B cell (primary cell): ENCODE results near the gene FAM124A. TPM values are rescaled to one million over a fixed set of nuclear protein-coding genes. Genes with fewer than 3 reads are reported as not detected.

Experiments used
- ATAC-seq: fragments of 200-7000 bp; cut with Tn5 transposase; one replicate; pipeline ENCODE4 v1.10.0; 2021; ENCODE audit warnings: low read depth, mild to moderate bottlenecking, moderate number of reproducible peaks, moderate library complexity
- CTCF ChIA-PET: fragments of 350-600 bp; sonication (Branson Sonifier 250); formaldehyde crosslinking; loops from one replicate; lab custom pipeline; 2021; ENCODE audit warnings: antibody characterized with exemption, inconsistent platforms; lab: Charles Lee
- POLR2A ChIA-PET: fragments of 350-600 bp; sonication (Branson Sonifier 250); formaldehyde crosslinking; loops from one replicate; lab custom pipeline; 2021; ENCODE audit warnings: antibody characterized with exemption; lab: Charles Lee
- DNase-seq: peaks from one replicate; pipeline ENCODE4 v3.0.0; 2013
- H2AFZ ChIP-seq: 2 replicates; pipeline ENCODE4 v1.6.1; 2012; ENCODE audit warnings: mild to moderate bottlenecking, low read depth, low read length; ENCODE audit not compliant: insufficient read depth, poor library complexity, severe bottlenecking
- H3K27ac ChIP-seq, 2 donors: 1 replicate in 1 of 2; 2 replicates in 1 of 2; pipeline ENCODE4 v1.5.1; 2012 to 2013; ENCODE audit warnings: low read length in 2 of 2, mild to moderate bottlenecking in 2 of 2, moderate library complexity in 1 of 2
- H3K27me3 ChIP-seq, 4 experiments: fragments of 200-600 bp in 1 of 4; sonication (generic) in 1 of 4; replicated peaks in 1 of 4; 1 replicate in 2 of 4; 2 replicates in 2 of 4; pipeline versions ENCODE4 v1.6.1 to v1.7.0; 2013 to 2016; ENCODE audit warnings: low read length in 3 of 4, mild to moderate bottlenecking in 2 of 4, mixed read lengths in 1 of 4, moderate library complexity in 1 of 4; ENCODE audit not compliant: insufficient read depth in 4 of 4, control insufficient read depth in 3 of 4; ENCODE audit errors: control extremely low read depth in 1 of 4
- H3K36me3 ChIP-seq, 2 experiments: replicated peaks in 1 of 2; 1 replicate in 1 of 2; 2 replicates in 1 of 2; pipeline versions ENCODE4 v1.6.1 to v1.7.1; 2013; ENCODE audit warnings: low read length in 1 of 2; ENCODE audit not compliant: insufficient read depth in 2 of 2, control insufficient read depth in 1 of 2; ENCODE audit errors: control extremely low read depth in 1 of 2, extremely low read depth in 1 of 2
- H3K4me1 ChIP-seq, 2 donors: fragments of 200-600 bp in 1 of 2; sonication (generic) in 1 of 2; 1 replicate in 1 of 2; 2 replicates in 1 of 2; pipeline versions ENCODE4 v1.5.1 to v1.6.1; 2013 to 2017; ENCODE audit warnings: low read length in 2 of 2; ENCODE audit not compliant: control insufficient read depth in 2 of 2, insufficient read depth in 2 of 2
- H3K4me2 ChIP-seq: replicated peaks from 2 replicates; pipeline ENCODE3; 2012; ENCODE audit warnings: mild to moderate bottlenecking, low read depth, low read length; ENCODE audit not compliant: poor library complexity, severe bottlenecking
- H3K4me3 ChIP-seq, 5 experiments: fragments of 200-600 bp in 1 of 5; sonication (generic) in 1 of 5; 1 replicate in 3 of 5; 2 replicates in 2 of 5; pipeline versions ENCODE4 v1.5.1 to v1.7.0; 2011 to 2016; ENCODE audit warnings: low read length in 4 of 5, mild to moderate bottlenecking in 4 of 5, low read depth in 2 of 5, control low read depth in 1 of 5, moderate library complexity in 1 of 5; ENCODE audit not compliant: insufficient read depth in 1 of 5; ENCODE audit errors: control extremely low read depth in 1 of 5, extremely low read depth in 1 of 5
- H3K79me2 ChIP-seq: fragments of 200-600 bp; sonication (generic); one replicate; pipeline ENCODE4 v1.6.0; 2016; ENCODE audit warnings: low read length; ENCODE audit not compliant: control insufficient read depth, insufficient read depth
- H3K9ac ChIP-seq: fragments of 200-600 bp; sonication (generic); 2 replicates; pipeline ENCODE4 v1.6.1; 2017; ENCODE audit warnings: mild to moderate bottlenecking, low read length, moderate library complexity
- H3K9me3 ChIP-seq, 3 donors: one replicate each; pipeline versions ENCODE4 v1.6.1 to v1.7.1; 2013; ENCODE audit warnings: low read length in 2 of 3; ENCODE audit not compliant: control insufficient read depth in 2 of 3, insufficient read depth in 1 of 3; ENCODE audit errors: control extremely low read depth in 1 of 3
- H4K20me1 ChIP-seq: 2 replicates; pipeline ENCODE4 v1.6.0; 2012; ENCODE audit warnings: mild to moderate bottlenecking, low read length; ENCODE audit not compliant: insufficient read depth, control insufficient read depth, poor library complexity, severe bottlenecking
- H3K27ac Mint-ChIP-seq: one replicate; pipeline ENCODE4 v1.8.0; 2021; ENCODE audit warnings: mixed read lengths
- H3K27me3 Mint-ChIP-seq: one replicate; pipeline ENCODE4 v1.8.0; 2021; ENCODE audit warnings: mixed read lengths
- H3K4me1 Mint-ChIP-seq: one replicate; pipeline ENCODE4 v1.8.0; 2021; ENCODE audit warnings: mixed read lengths
- H3K4me3 Mint-ChIP-seq: one replicate; pipeline ENCODE4 v1.8.0; 2021; ENCODE audit warnings: mixed read lengths
- H3K9me3 Mint-ChIP-seq: one replicate; pipeline ENCODE4 v1.8.0; 2022; ENCODE audit warnings: mixed read lengths; ENCODE audit not compliant: insufficient read depth
- EZH2 ChIP-seq: IDR thresholded peaks from 2 replicates; pipeline ENCODE4 v1.6.1; 2012; ENCODE audit warnings: borderline replicate concordance, low read depth, mild to moderate bottlenecking, moderate library complexity, low read length; ENCODE audit not compliant: insufficient read depth, poor library complexity, severe bottlenecking
- WGBS: methylation state at CpG from one replicate; pipeline ENCODE4 v1.1.5; 2013; ENCODE audit warnings: missing lambda C conversion rate; ENCODE audit not compliant: insufficient coverage; 5-methylcytosine and 5-hydroxymethylcytosine counted together
- intact Hi-C: fragments of 100-400 bp; cut with micrococcal nuclease; formaldehyde crosslinking; loops from one replicate; pipeline ENCODE4 v1.10.0; 2022
- polyA plus RNA-seq: library from polyadenylated mRNA; depleted of rRNA; stranded (reverse); fragments of >200 nt; gene quantifications from 2 replicates; pipeline ENCODE4 v1.2.3, GENCODE V29; 2012
- total RNA-seq, 2 donors: library from RNA; stranded (reverse); fragments of 120-200 nt in 1 of 2; gene quantifications; 1 replicate in 1 of 2; 2 replicates in 1 of 2; pipeline versions ENCODE4 v1.2.3 to v1.2.4, GENCODE V29; 2013 to 2022
- TF ChIP-seq, protein P1 (sequence below): fragments of 200-600 bp; IDR thresholded peaks from one replicate; pipeline ENCODE4 v1.8.0; 2022; ENCODE audit warnings: antibody characterized with exemption, mild to moderate bottlenecking

Gene FAM124A
- total and polyA plus RNA-seq, 2 donors (not counting 1 experiment from before 2014, with no cell fraction given): 0.09 to 0.39 TPM

DNA sequence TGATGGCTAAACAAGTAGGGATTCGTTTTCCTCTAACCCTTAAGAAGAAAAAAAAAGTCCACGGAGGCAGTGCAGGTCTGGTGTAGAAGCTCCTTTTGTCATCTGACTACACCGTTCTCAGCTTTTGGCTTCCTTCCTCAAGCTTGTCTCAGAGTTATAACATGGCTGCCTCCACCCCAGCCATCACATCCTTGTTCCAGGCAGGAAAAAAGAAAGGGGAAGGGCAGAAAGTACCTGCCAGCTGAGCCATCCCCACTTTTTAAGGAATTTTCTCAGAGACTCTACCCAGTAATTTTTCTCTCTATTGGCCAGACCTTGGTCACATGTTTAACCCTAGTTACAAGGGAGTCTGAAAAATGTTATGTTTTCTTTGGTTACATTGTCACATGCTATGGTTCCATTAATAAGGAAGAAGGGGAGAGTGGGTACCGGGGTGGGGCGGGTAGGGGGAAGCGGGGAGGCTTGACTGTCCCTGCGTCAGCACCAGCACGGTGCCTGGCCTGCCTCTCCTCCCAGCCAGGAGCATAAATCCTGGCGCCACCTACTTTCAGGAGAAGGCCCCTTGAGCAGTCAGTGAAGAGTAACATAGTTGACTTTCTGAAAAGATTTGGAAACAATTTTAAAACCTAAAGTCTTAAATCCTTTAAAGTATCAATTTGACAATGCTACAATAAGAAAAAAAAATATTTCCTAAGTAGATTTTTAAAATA, 11.1 kb downstream of the FAM124A start:
- Histone ChIP-seq H3K36me3 (no peaks in the 10 kb centered on the region), H2AFZ (no peak overlapping the region), H3K9ac (no peak overlapping the region), H3K27me3 (peaks cover 0 to 10% (median 1%) of the 10 kb centered on the region in 4 experiments), H3K79me2 (no peaks in the 10 kb centered on the region), H4K20me1 (no peaks in the 10 kb centered on the region), H3K4me1 (no peaks in the 10 kb centered on the region), H3K4me2 (no peak overlapping the region), H3K4me3 (no peak overlapping the region), H3K9me3 (peaks cover 0 to 4% (median 2%) of the 10 kb centered on the region in 3 donors), H3K27ac (no peak overlapping the region)
- ChIA-PET POLR2A (no interaction called here), CTCF (no interaction called here)
- ATAC-seq (no peak), DNase-seq (no peak)
- Mint-ChIP-seq H3K9me3 (no peaks in the 10 kb centered on the region), H3K4me1 (no peaks in the 10 kb centered on the region), H3K27me3 (peaks cover 42% of the 10 kb centered on the region), H3K4me3 (no peak overlapping the region), H3K27ac (no peak overlapping the region)
- TF ChIP-seq, protein P1, sequence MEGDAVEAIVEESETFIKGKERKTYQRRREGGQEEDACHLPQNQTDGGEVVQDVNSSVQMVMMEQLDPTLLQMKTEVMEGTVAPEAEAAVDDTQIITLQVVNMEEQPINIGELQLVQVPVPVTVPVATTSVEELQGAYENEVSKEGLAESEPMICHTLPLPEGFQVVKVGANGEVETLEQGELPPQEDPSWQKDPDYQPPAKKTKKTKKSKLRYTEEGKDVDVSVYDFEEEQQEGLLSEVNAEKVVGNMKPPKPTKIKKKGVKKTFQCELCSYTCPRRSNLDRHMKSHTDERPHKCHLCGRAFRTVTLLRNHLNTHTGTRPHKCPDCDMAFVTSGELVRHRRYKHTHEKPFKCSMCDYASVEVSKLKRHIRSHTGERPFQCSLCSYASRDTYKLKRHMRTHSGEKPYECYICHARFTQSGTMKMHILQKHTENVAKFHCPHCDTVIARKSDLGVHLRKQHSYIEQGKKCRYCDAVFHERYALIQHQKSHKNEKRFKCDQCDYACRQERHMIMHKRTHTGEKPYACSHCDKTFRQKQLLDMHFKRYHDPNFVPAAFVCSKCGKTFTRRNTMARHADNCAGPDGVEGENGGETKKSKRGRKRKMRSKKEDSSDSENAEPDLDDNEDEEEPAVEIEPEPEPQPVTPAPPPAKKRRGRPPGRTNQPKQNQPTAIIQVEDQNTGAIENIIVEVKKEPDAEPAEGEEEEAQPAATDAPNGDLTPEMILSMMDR: no peak
- no peak for TF ChIP-seq EZH2
- intact Hi-C loops: no loop called here
- WGBS: 100% methylated on average over 4 of the region's 9 CpGs

DNA sequence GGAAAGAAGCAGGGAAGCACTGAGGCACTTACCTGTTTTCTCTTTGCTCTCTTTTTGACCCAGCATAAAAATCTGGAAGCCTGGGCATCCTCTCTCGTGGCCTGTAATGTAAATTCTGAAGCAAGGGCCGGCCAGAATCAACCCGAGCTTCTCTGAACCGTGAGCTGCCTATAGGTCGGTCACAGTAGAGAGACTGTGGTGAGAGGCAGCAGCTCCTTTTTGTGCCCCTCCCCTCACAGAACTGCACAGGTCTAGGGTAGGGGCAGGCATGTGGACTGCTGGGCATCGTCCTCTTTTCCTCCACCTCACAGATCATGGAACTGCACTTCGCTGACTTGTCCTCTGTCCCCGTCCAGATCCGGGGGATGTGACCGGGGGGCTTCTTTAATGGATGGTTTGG, 12.5 kb downstream of the FAM124A start:
- CTCF ChIA-PET: no interaction called here
- POLR2A ChIA-PET: no interaction called here
- TF ChIP-seq, protein P1: no peak
- no peak for TF ChIP-seq EZH2
- DNase-seq (no peak), ATAC-seq (no peak)
- Histone ChIP-seq H3K79me2 (no peaks in the 10 kb centered on the region), H3K4me1 (no peaks in the 10 kb centered on the region), H3K9ac (no peak overlapping the region), H3K4me3 (no peak overlapping the region), H3K36me3 (no peaks in the 10 kb centered on the region), H2AFZ (no peak overlapping the region), H3K9me3 (peaks cover 0 to 4% (median 2%) of the 10 kb centered on the region in 3 donors), H3K27me3 (peaks cover 0 to 10% (median 0%) of the 10 kb centered on the region in 4 experiments), H3K4me2 (no peak overlapping the region), H3K27ac (no peak overlapping the region), H4K20me1 (no peaks in the 10 kb centered on the region)
- H3K9me3 Mint-ChIP-seq: no peaks in the 10 kb centered on the region
- WGBS: 35% methylated on average over 2 of the region's 10 CpGs
- intact Hi-C loops: no loop called here
- H3K27ac Mint-ChIP-seq: no peak overlapping the region
- no peak overlapping the region for H3K4me3 Mint-ChIP-seq
- no peaks in the 10 kb centered on the region for H3K4me1 Mint-ChIP-seq
- H3K27me3 Mint-ChIP-seq: peaks cover 34% of the 10 kb centered on the region
